ENCODE measurements around the gene MAGI3. TPM values are rescaled to one million over a fixed set of nuclear protein-coding genes. Genes with fewer than 3 reads are reported as not detected.

MAGI3 gene
- total RNA-seq, 1 experiment from 2014 or later, result 7.2 TPM

GRCh38 chr1:113538225-113538624 lies 147.9 kb downstream of the MAGI3 start:
- Histone ChIP-seq H3K27me3 (ENCODE audit: low read length) (no peaks in the 10 kb centered on the region), H3K36me3 (ENCODE audit: low read depth, low read length) (no peaks in the 10 kb centered on the region), H3K4me2 (ENCODE audit: low read length) (peak overlapping the region; percentile 32), H3K4me1 (ENCODE audit: insufficient read depth, low read length) (peaks cover 33% of the 10 kb centered on the region), H3K4me3 (ENCODE audit: low read length) (no peak overlapping the region), H3F3A (ENCODE audit: low read length, unreplicated experiment) (no peaks in the 10 kb centered on the region), H2AFZ (ENCODE audit: low read length) (0 out of 2 replicates have a peak overlapping the region, but pooled peaks have one; percentile 19), H4K20me1 (ENCODE audit: low read length) (no peaks in the 10 kb centered on the region), H3K27ac (ENCODE audit: low read length) (peak overlapping the region; percentile 42), H3K9ac (ENCODE audit: low read length) (no peak overlapping the region), H3K9me2 (replicated peaks; ENCODE audit: low read length) (no peaks in the 10 kb centered on the region), H3K79me2 (ENCODE audit: low read length) (0 out of 2 replicates have a peak, but pooled peaks cover 6% of the 10 kb centered on the region), H3K9me3 (ENCODE audit: low read length) (no peaks in the 10 kb centered on the region)
- BruUV-seq (replicated peaks), result no TSS peak
- ChIA-PET CTCF (no interaction called here), POLR2A (ENCODE audit: unreplicated experiment) (no interaction called here)
- DNase-seq, result peak; percentile 84
- intact Hi-C loops (cut with micrococcal nuclease), result loop anchor here (2.0 kb wide), 1 partner anchor 81 kb away; no protein-coding TSS in a partner anchor
- TF ChIP-seq CTCF (conservative IDR thresholded peaks at IDR 0.05; ENCODE audit: low read depth, low read length) (no peak), EZH2 (IDR thresholded peaks at IDR 0.05; ENCODE audit: low read length, unreplicated experiment) (no peak), EZH2phosphoT487 (IDR thresholded peaks at IDR 0.05; ENCODE audit: borderline replicate concordance, low read length) (no peak)
- peak; percentile 65 for ATAC-seq

DNA sequence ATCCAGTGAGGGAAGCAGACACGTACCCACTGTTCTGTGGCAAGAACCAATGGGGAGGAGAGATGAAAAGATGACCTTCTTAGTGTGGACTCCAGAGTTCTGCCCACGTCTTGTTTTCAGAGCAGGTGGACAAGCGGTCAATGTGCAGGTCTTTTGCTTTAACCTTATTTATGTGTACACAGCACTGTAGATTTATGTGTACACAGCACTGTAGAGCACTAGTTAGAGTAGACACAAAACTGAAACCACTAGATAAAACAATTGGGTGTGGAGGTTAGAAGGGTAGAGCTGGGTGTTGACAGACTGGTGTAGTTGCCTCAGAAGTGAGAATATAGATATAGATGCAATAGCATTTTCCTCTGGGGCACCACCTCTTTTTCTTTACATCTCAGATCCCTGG lies 150.0 kb downstream of the MAGI3 start:
- Histone ChIP-seq H3K36me3 (ENCODE audit: low read depth, low read length) (no peaks in the 10 kb centered on the region), H2AFZ (ENCODE audit: low read length) (no peak overlapping the region), H3K9me2 (replicated peaks; ENCODE audit: low read length) (no peaks in the 10 kb centered on the region), H3K27ac (ENCODE audit: low read length) (no peak overlapping the region), H3K9ac (ENCODE audit: low read length) (no peak overlapping the region), H3K79me2 (ENCODE audit: low read length) (0 out of 2 replicates have a peak, but pooled peaks cover 6% of the 10 kb centered on the region), H3K9me3 (ENCODE audit: low read length) (no peaks in the 10 kb centered on the region), H3F3A (ENCODE audit: low read length, unreplicated experiment) (no peaks in the 10 kb centered on the region), H3K4me1 (ENCODE audit: insufficient read depth, low read length) (peaks cover 33% of the 10 kb centered on the region), H3K27me3 (ENCODE audit: low read length) (no peaks in the 10 kb centered on the region), H4K20me1 (ENCODE audit: low read length) (no peaks in the 10 kb centered on the region), H3K4me2 (ENCODE audit: low read length) (no peak overlapping the region), H3K4me3 (ENCODE audit: low read length) (no peak overlapping the region)
- ChIA-PET CTCF (interaction anchor here (0.6 kb wide), 1 partner anchor 377 kb away, joined by 3 read pairs; no protein-coding TSS in a partner anchor), POLR2A (ENCODE audit: unreplicated experiment) (no interaction called here)
- intact Hi-C loops (cut with micrococcal nuclease), result no loop called here
- no TSS peak for BruUV-seq (replicated peaks)
- TF ChIP-seq EZH2 (IDR thresholded peaks at IDR 0.05; ENCODE audit: low read length, unreplicated experiment) (no peak), CTCF (conservative IDR thresholded peaks at IDR 0.05; ENCODE audit: low read depth, low read length) (no peak), EZH2phosphoT487 (IDR thresholded peaks at IDR 0.05; ENCODE audit: borderline replicate concordance, low read length) (no peak)
- DNase-seq (no peak), ATAC-seq (no peak)

- POLR2A ChIA-PET (ENCODE audit: unreplicated experiment), result no interaction called here
- Histone ChIP-seq H3K4me3 (ENCODE audit: low read length) (no peak overlapping the region), H3K27ac (ENCODE audit: low read length) (no peak overlapping the region)
Measured at GRCh38 chr1:113541106-113541505, 150.8 kb downstream of the MAGI3 start.

More at GRCh38 chr1:113541106-113541505, 150.8 kb downstream of the MAGI3 start:
- DNase-seq (no peak), ATAC-seq (no peak)
- BruUV-seq (replicated peaks), result no TSS peak
- TF ChIP-seq EZH2 (IDR thresholded peaks at IDR 0.05; ENCODE audit: low read length, unreplicated experiment), result no peak
- TF ChIP-seq EZH2phosphoT487 (IDR thresholded peaks at IDR 0.05; ENCODE audit: borderline replicate concordance, low read length), result no peak
- no peak for TF ChIP-seq CTCF (conservative IDR thresholded peaks at IDR 0.05; ENCODE audit: low read depth, low read length)
- H3K9ac ChIP-seq (ENCODE audit: low read length), result no peak overlapping the region
- 0 out of 2 replicates have a peak, but pooled peaks cover 6% of the 10 kb centered on the region for H3K79me2 ChIP-seq (ENCODE audit: low read length)
- intact Hi-C loops (cut with micrococcal nuclease), result no loop called here
- H3K9me3 ChIP-seq (ENCODE audit: low read length), result no peaks in the 10 kb centered on the region
- CTCF ChIA-PET, result interaction anchor here (0.6 kb wide), 1 partner anchor 376 kb away, joined by 3 read pairs; no protein-coding TSS in a partner anchor
- no peaks in the 10 kb centered on the region for H3K27me3 ChIP-seq (ENCODE audit: low read length)
- peaks cover 28% of the 10 kb centered on the region for H3K4me1 ChIP-seq (ENCODE audit: insufficient read depth, low read length)
- no peaks in the 10 kb centered on the region for H3K36me3 ChIP-seq (ENCODE audit: low read depth, low read length)
- no peak overlapping the region for H3K4me2 ChIP-seq (ENCODE audit: low read length)
- H3F3A ChIP-seq (ENCODE audit: low read length, unreplicated experiment), result no peaks in the 10 kb centered on the region
- no peak overlapping the region for H2AFZ ChIP-seq (ENCODE audit: low read length)
- no peaks in the 10 kb centered on the region for H3K9me2 ChIP-seq (replicated peaks; ENCODE audit: low read length)
- H4K20me1 ChIP-seq (ENCODE audit: low read length), result no peaks in the 10 kb centered on the region

Data from PC-3 (cell line).